ENCODE measurements around the gene BRIP1.

- TF ChIP-seq CTCF (IDR thresholded peaks at IDR 0.05; ENCODE audit: insufficient read depth, low read depth, low read length) (no peak), EZH2 (IDR thresholded peaks at IDR 0.05; ENCODE audit: insufficient read depth, low read length) (no peak)
Measured at GRCh38 chr17:61828694-61829093, 34.6 kb downstream of the BRIP1 start.
